ENCODE measurements around the gene C11orf21. TPM values are rescaled to one million over a fixed set of nuclear protein-coding genes. Genes with fewer than 3 reads are reported as not detected.

Gene C11orf21
- total RNA-seq, 4 donors from 2014 or later, result 0.15 to 0.78 (median 0.42) TPM

DNA sequence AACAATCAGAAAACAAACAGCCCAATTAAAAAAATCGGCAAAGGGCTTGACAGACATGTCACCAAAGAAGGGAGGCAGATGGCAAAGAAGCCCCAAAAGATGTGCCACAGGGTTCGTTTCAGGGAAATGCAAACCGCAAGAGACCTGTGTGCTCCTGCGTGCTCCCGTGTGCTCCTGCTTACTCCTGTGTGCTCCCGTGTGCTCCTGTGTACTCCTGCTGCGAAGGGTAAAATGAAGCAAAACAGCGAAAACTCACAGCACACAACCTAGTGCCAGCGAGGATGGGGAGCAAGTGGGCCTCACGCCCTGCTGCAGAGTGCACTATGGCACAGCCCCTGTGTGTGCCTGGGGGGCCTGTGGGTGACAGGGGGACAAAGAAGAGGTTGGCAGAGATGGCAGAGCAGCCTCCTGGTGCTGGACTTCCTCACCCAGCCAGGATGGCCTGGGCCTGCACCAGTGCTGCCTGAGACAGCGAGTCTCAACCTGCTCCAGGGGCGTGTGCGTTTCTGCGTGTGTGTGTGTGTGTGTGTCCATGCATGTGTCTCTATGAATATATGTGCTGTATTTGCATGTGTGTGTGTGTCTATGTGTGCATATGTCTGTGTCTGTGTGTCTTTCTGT, 45.3 kb downstream of the C11orf21 start:
- no peaks in the 10 kb centered on the region for H3K36me3 ChIP-seq
- no peak overlapping the region for H3K27ac ChIP-seq
- no peaks in the 10 kb centered on the region for H3K4me1 ChIP-seq
- H3K4me3 ChIP-seq, result no peak overlapping the region
- H3K27me3 ChIP-seq, result peaks cover 22% of the 10 kb centered on the region
- WGBS, 2 donors (ENCODE audit: low coverage in 1 of 2), result 75 to 76% methylated on average over 5 to 6 of the region's 14 CpGs
- ATAC-seq, result no peak
- peaks cover 0 to 6% (median 0%) of the 10 kb centered on the region in 3 donors for H3K9me3 ChIP-seq
- no peak for TF ChIP-seq CTCF (IDR thresholded peaks at IDR 0.05)
- TF ChIP-seq POLR2A (IDR thresholded peaks at IDR 0.05), result no peak
- TF ChIP-seq POLR2AphosphoS5 (IDR thresholded peaks at IDR 0.05), result no peak
- TF ChIP-seq EP300 (IDR thresholded peaks at IDR 0.05), result no peak

DNA sequence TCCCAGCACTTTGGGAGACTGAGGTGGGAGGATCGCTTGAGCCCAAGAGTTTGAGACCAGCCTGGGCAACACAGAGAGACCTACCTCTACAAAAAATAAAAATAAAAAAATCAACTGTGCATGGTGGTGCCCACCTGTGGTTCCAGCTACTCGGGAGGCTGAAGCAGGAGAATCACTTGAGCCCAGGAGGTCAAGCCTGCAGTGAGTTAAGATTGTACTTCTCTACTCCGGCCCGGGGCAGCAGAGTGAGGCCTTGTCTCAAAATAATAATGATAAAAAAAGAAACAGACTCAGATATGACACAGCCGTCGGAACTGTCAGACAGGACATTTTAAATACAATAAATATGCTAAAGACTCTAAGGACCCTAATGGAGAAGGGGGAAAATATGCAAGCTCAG, 49.7 kb downstream of the C11orf21 start:
- ATAC-seq, result no peak
- 86 to 88% methylated on average over 2 to 6 of the region's 6 CpGs for WGBS, 2 donors (ENCODE audit: low coverage in 1 of 2)
- no peak for TF ChIP-seq POLR2A (IDR thresholded peaks at IDR 0.05)
- TF ChIP-seq EP300 (IDR thresholded peaks at IDR 0.05), result no peak
- no peak for TF ChIP-seq POLR2AphosphoS5 (IDR thresholded peaks at IDR 0.05)
- TF ChIP-seq CTCF (IDR thresholded peaks at IDR 0.05), result no peak

DNA sequence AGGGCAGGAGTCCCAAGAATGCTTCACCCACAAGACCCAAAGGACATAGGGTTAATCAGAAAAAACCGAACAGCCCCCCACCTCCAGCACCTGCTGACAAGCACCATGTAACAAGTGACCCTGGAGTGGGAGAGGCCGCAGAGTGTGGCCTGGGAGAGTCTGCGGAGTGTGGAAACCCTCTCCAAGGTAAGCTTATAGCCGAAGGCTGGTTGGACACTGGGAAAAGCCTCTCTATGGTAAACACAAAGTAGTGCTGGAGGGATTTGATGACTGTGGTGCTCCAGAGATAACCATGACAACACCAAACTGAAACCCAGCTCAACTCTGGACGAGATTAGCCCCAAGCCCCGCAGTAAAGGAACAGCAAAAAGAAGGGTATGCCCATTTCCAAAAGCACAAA, 50.6 kb downstream of the C11orf21 start:
- 73 to 98% methylated on average over 5 to 6 of the region's 6 CpGs for WGBS, 2 donors (ENCODE audit: low coverage in 1 of 2)
- Histone ChIP-seq H3K27ac (no peak overlapping the region), H3K4me3 (no peak overlapping the region), H3K9me3 (peaks cover 0 to 6% (median 0%) of the 10 kb centered on the region in 3 donors), H3K27me3 (peaks cover 27% of the 10 kb centered on the region), H3K36me3 (no peaks in the 10 kb centered on the region), H3K4me1 (no peaks in the 10 kb centered on the region)
- ATAC-seq, result no peak
- TF ChIP-seq POLR2A (IDR thresholded peaks at IDR 0.05) (no peak), POLR2AphosphoS5 (IDR thresholded peaks at IDR 0.05) (no peak), CTCF (IDR thresholded peaks at IDR 0.05) (no peak), EP300 (IDR thresholded peaks at IDR 0.05) (no peak)

More for the DNA sequence above, 49.7 kb downstream of the C11orf21 start:
- no peak overlapping the region for H3K27ac ChIP-seq
- no peaks in the 10 kb centered on the region for H3K4me1 ChIP-seq
- H3K9me3 ChIP-seq, result peaks cover 0 to 6% (median 0%) of the 10 kb centered on the region in 3 donors
- no peak overlapping the region for H3K4me3 ChIP-seq
- H3K36me3 ChIP-seq, result no peaks in the 10 kb centered on the region
- H3K27me3 ChIP-seq, result peaks cover 27% of the 10 kb centered on the region

DNA sequence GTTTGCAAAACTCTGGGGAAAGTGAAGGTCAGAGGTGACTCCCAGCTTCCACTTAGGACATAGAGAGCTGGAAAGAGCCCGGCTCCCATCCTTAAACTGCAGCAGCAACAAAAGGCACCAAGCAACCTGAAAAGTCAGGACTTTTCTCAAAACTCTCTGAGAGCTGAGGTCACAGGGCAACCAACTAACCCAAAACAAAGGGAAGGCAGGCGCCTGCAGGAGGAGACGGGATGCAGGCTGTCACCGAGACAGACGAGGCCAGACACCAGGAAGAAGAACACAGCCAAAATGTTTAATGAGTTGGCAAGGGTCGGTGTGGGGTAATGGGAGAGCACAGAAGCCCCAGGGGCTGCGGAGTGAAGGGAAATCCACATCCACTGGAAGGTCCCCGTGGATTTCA, 51.2 kb downstream of the C11orf21 start:
- Histone ChIP-seq H3K27me3 (peaks cover 27% of the 10 kb centered on the region), H3K36me3 (no peaks in the 10 kb centered on the region), H3K9me3 (peaks cover 0 to 1% (median 0%) of the 10 kb centered on the region in 3 donors), H3K4me1 (no peaks in the 10 kb centered on the region), H3K27ac (no peak overlapping the region), H3K4me3 (no peak overlapping the region)
- no peak for TF ChIP-seq POLR2AphosphoS5 (IDR thresholded peaks at IDR 0.05)
- TF ChIP-seq CTCF (IDR thresholded peaks at IDR 0.05), result no peak
- TF ChIP-seq EP300 (IDR thresholded peaks at IDR 0.05), result no peak
- no peak for TF ChIP-seq POLR2A (IDR thresholded peaks at IDR 0.05)
- no peak for ATAC-seq
- 63 to 100% methylated on average over 1 to 4 of the region's 8 CpGs for WGBS, 2 donors (ENCODE audit: low coverage in 1 of 2)

DNA sequence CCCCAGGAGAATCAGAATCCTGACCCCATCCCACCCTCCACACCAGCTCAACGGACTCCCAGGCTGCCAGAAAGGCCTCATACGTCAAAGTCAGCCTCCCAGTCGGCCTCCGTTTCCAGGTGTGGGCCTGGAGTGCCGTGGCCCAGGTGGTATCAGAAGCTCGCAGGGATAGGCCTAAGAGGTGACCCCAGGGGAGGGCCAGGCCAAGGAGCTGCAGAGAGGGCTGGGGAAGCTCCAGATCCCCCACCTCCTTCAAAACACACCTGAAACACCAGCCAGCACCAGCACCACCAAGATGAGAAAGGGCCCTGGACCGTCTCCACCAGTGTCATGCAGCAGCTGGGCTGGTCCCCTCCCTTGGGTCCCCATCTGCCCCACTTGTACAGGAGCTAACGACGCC, 51.7 kb downstream of the C11orf21 start:
- Histone ChIP-seq H3K4me1 (no peaks in the 10 kb centered on the region), H3K9me3 (no peaks in the 10 kb centered on the region), H3K36me3 (no peaks in the 10 kb centered on the region), H3K27ac (no peak overlapping the region), H3K27me3 (peaks cover 27% of the 10 kb centered on the region), H3K4me3 (no peak overlapping the region)
- no peak for ATAC-seq
- TF ChIP-seq CTCF (IDR thresholded peaks at IDR 0.05) (no peak), EP300 (IDR thresholded peaks at IDR 0.05) (no peak), POLR2A (IDR thresholded peaks at IDR 0.05) (no peak), POLR2AphosphoS5 (IDR thresholded peaks at IDR 0.05) (no peak)
- WGBS, 2 donors (ENCODE audit: low coverage in 1 of 2), result 90% methylated on average over 2 of the region's 9 CpGs; no CpG with 5 or more reads in 1 of the 2 donors
